HG03095 (cell line): ENCODE results near the gene CHRNB1.

Source experiments
- ATAC-seq: cut with Tn5 transposase; IDR thresholded peaks from one replicate; pipeline ENCODE4 v1.9.1; 2021; ENCODE audit warnings: moderate library complexity; ENCODE audit not compliant: unreplicated experiment

CHRNB1 gene

GRCh38 chr17:7483255-7484066, 38.6 kb downstream of the CHRNB1 start:
- peak; percentile 29 for ATAC-seq

GRCh38 chr17:7484067-7484918, 39.4 kb downstream of the CHRNB1 start, which contains the start of gene POLR2A:
TSS of gene POLR2A (plus strand) at chr17:7484366.
- ATAC-seq, result peak; percentile 44

DNA sequence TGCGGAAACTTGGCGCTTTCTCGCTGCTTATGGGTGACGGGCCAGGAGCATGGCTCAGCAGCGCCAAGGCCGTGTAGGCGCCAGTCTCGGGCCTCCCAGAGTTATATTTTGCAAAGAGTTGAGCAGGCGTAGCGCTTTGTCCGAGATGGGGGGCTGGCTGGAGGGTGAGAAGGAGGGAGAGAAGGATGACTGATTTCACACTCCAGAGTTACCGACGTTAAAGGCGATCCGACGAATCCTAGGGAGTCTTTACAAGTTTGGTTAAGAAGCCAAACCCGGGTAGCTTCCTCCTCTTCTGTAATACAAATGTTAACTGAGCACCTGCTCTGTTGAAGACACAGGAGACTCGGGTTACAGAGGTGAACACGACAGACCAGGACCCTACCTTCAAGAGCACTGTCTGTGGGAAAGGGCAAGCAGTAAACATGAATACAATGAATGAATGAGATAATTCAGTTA, 40.1 kb downstream of the CHRNB1 start:
- no peak for ATAC-seq

DNA sequence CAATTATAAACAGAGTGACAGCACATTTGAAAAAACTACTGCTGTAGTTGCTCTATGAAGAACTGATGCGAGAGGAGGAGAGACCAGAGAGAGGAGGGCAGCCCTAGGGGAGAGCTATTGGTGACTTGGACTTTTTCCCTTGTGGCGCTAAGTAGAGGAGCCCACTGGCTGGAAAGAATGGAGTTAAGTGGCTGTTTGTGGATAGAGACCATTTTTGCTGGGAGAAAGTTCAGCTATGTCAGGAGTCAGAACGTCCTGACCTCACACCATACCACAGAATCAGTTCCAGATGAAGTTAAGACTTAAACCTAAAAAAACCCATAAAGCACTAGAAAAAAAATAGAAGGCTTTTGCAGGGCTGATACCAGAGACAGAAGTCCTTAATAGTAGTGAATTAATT, 41.3 kb downstream of the CHRNB1 start:
- ATAC-seq, result no peak

GRCh38 chr17:7490144-7490543, 45.3 kb downstream of the CHRNB1 start:
- ATAC-seq, result no peak

- ATAC-seq, result no peak
Observed at GRCh38 chr17:7491583-7491982, 46.7 kb downstream of the CHRNB1 start.

- ATAC-seq, result no peak
Observed at GRCh38 chr17:7493941-7494340, 49.1 kb downstream of the CHRNB1 start.

GRCh38 chr17:7495906-7496434, 51.1 kb downstream of the CHRNB1 start:
- ATAC-seq, result no peak

GRCh38 chr17:7496470-7497183, 51.8 kb downstream of the CHRNB1 start:
- no peak for ATAC-seq

DNA sequence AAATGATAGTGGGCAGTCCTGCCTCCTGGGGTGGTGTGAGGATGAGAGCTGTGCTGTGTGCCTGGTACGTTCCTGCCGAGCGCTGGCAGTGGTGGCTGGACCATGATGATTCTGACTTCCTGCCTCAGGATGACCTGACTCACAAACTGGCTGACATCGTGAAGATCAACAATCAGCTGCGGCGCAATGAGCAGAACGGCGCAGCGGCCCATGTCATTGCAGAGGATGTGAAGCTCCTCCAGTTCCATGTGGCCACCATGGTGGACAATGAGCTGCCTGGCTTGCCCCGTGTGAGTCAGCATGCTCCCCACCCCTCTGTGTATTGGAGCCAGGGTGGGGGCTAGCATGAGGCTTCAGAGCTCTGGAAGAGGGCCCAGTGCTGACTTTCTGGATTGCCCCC, 52.4 kb downstream of the CHRNB1 start:
- no peak for ATAC-seq

DNA sequence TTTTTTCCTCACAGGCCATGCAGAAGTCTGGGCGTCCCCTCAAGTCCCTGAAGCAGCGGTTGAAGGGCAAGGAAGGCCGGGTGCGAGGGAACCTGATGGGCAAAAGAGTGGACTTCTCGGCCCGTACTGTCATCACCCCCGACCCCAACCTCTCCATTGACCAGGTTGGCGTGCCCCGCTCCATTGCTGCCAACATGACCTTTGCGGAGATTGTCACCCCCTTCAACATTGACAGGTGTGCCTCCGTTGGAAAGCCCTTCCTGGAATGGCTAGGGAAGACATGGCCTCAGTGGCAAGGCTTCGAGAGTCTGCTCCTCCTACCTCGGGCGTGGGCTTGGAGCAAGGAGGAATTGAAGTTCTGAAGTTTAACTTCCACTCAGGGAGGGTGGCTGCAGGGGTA, 52.8 kb downstream of the CHRNB1 start:
- no peak for ATAC-seq

- ATAC-seq, result no peak
Observed at GRCh38 chr17:7499161-7499560, 54.3 kb downstream of the CHRNB1 start.

DNA sequence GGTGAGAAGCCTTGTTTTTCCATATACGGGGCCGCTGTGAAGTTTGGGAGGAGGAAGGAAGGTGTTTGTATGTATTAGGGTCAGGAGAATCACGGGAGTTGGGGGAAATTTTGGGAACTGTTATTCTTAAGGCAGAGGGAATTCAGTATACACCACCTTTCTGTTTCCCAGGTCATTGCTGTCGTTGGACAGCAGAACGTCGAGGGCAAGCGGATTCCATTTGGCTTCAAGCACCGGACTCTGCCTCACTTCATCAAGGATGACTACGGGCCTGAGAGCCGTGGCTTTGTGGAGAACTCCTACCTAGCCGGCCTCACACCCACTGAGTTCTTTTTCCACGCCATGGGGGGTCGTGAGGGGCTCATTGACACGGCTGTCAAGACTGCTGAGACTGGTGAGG, 56.9 kb downstream of the CHRNB1 start:
- ATAC-seq, result no peak

- ATAC-seq, result no peak
Observed at GRCh38 chr17:7502171-7502847, 57.4 kb downstream of the CHRNB1 start.

GRCh38 chr17:7502987-7503386, 58.1 kb downstream of the CHRNB1 start:
- no peak for ATAC-seq

- no peak for ATAC-seq
Observed at GRCh38 chr17:7503521-7503920, 58.7 kb downstream of the CHRNB1 start.
